Activated CD8-positive, alpha-beta T cell treated with anti-CD3 and anti-CD28 coated beads for 36 hours (primary cell): Measurements from ENCODE around the gene BMERB1. TPM values are rescaled to one million over a fixed set of nuclear protein-coding genes. Genes with fewer than 3 reads are reported as not detected.
A peak's percentile ranks its signal among the peaks of the same experiment; 100 is the strongest.

Experiments used
- ATAC-seq: fragments of 200-7000 bp; cut with Tn5 transposase; one replicate; pipeline ENCODE4 v1.10.0; 2021; ENCODE audit warnings: mild to moderate bottlenecking, moderate library complexity
- CTCF ChIA-PET: fragments of 350-600 bp; sonication (Branson Sonifier 250); formaldehyde crosslinking; loops from one replicate; lab custom pipeline; 2021; ENCODE audit warnings: antibody characterized with exemption; lab: Charles Lee
- POLR2A ChIA-PET: fragments of 350-600 bp; sonication (Branson Sonifier 250); formaldehyde crosslinking; loops from one replicate; lab custom pipeline; 2021; ENCODE audit warnings: antibody characterized with exemption; lab: Charles Lee
- DNase-seq: peaks from one replicate; pipeline ENCODE4 v3.0.0-alpha.2; 2020
- H3K27ac Mint-ChIP-seq: one replicate; pipeline ENCODE4 v1.8.0; 2021; ENCODE audit warnings: mild to moderate bottlenecking, mixed read lengths
- H3K27me3 Mint-ChIP-seq: one replicate; pipeline ENCODE4 v1.8.0; 2021; ENCODE audit warnings: mixed read lengths
- H3K36me3 Mint-ChIP-seq: one replicate; pipeline ENCODE4 v1.8.0; 2021; ENCODE audit warnings: low read depth, mixed read lengths
- H3K4me1 Mint-ChIP-seq: one replicate; pipeline ENCODE4 v1.8.0; 2021; ENCODE audit warnings: low read depth, mixed read lengths
- H3K4me3 Mint-ChIP-seq: one replicate; pipeline ENCODE4 v1.8.0; 2021; ENCODE audit warnings: mild to moderate bottlenecking, moderate library complexity, mixed read lengths
- H3K9me3 Mint-ChIP-seq: one replicate; pipeline ENCODE4 v1.8.0; 2021; ENCODE audit warnings: mixed read lengths
- intact Hi-C: fragments of 100-400 bp; cut with micrococcal nuclease; formaldehyde crosslinking; loops from one replicate; pipeline ENCODE4 v1.10.0; 2022
- total RNA-seq, 2 experiments: library from RNA; stranded (reverse); gene quantifications; one replicate each; pipeline ENCODE4 v1.2.3, GENCODE V29; 2021
- TF ChIP-seq, protein P1 (sequence below): fragments of 200-600 bp; IDR thresholded peaks from one replicate; pipeline ENCODE4 v1.8.0; 2022; ENCODE audit warnings: antibody characterized with exemption, mild to moderate bottlenecking

Gene BMERB1
- total RNA-seq, 2 experiments from 2014 or later, result 14.0 to 14.1 TPM

DNA sequence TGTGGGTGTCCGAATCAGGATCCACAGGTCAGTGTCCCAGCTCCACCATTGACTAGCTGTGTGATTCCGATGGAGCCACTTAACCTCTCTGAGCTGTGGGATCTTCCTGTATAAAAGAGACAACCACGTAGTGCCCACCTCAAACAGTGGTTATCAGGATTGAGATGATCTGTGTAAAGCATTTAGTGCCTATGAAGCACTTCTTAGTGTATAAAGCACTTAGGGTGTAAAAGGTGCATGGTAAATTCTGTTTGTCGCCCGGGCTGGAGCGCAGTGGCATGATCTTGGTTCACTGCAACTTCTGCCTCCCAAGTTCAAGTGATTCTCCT, 113.3 kb downstream of the BMERB1 start:
- intact Hi-C loops, result no loop called here
- Mint-ChIP-seq H3K27ac (no peak overlapping the region), H3K4me1 (peaks cover 7% of the 10 kb centered on the region), H3K36me3 (no peaks in the 10 kb centered on the region), H3K9me3 (no peaks in the 10 kb centered on the region), H3K27me3 (no peaks in the 10 kb centered on the region), H3K4me3 (no peak overlapping the region)
- ChIA-PET POLR2A (interaction anchor here (0.6 kb wide), 1 partner anchor 25 kb away, joined by 3 read pairs; no protein-coding TSS in a partner anchor), CTCF (interaction anchor here (1.2 to 1.7 kb wide), 2 partner anchors 9 to 120 kb away, joined by 4 to 5 read pairs; no protein-coding TSS in a partner anchor)
- ATAC-seq (no peak), DNase-seq (no peak)
- TF ChIP-seq, protein P1, sequence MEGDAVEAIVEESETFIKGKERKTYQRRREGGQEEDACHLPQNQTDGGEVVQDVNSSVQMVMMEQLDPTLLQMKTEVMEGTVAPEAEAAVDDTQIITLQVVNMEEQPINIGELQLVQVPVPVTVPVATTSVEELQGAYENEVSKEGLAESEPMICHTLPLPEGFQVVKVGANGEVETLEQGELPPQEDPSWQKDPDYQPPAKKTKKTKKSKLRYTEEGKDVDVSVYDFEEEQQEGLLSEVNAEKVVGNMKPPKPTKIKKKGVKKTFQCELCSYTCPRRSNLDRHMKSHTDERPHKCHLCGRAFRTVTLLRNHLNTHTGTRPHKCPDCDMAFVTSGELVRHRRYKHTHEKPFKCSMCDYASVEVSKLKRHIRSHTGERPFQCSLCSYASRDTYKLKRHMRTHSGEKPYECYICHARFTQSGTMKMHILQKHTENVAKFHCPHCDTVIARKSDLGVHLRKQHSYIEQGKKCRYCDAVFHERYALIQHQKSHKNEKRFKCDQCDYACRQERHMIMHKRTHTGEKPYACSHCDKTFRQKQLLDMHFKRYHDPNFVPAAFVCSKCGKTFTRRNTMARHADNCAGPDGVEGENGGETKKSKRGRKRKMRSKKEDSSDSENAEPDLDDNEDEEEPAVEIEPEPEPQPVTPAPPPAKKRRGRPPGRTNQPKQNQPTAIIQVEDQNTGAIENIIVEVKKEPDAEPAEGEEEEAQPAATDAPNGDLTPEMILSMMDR, result no peak

DNA sequence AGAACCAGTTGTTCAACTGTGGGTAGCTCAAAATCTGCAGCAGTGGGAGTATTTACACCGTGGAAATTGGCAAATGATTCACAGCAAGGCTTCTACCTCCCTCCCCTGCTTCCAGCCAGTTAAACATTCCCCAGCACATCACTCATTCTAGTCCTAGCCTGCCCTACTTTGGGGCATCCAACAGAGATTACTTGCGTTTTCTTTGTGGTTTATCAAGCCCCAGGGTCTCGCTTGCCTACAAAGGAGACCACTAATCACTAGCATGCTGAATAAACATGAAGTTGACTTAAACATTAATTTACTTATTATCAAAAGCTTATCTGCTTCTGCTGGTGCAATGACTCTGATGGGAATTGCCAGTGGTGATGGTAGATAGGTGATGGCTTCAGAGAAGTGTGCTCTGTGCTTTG, 114.1 kb downstream of the BMERB1 start:
- TF ChIP-seq, protein P1, result no peak
- H3K27ac Mint-ChIP-seq, result no peak overlapping the region
- intact Hi-C loops, result no loop called here
- no peaks in the 10 kb centered on the region for H3K27me3 Mint-ChIP-seq
- no peak for DNase-seq
- H3K9me3 Mint-ChIP-seq, result no peaks in the 10 kb centered on the region
- ChIA-PET CTCF (interaction anchor here (1.2 to 1.5 kb wide), 2 partner anchors 8 to 121 kb away, joined by 3 to 4 read pairs; no protein-coding TSS in a partner anchor), POLR2A (interaction anchor here (0.6 to 1.8 kb wide), 3 partner anchors 10 to 26 kb away, joined by 3 to 5 read pairs (median 4); no protein-coding TSS in a partner anchor)
- ATAC-seq, result no peak
- peaks cover 10% of the 10 kb centered on the region for H3K4me1 Mint-ChIP-seq
- H3K4me3 Mint-ChIP-seq, result no peak overlapping the region
- no peaks in the 10 kb centered on the region for H3K36me3 Mint-ChIP-seq

GRCh38 chr16:15552507-15552906, 118.1 kb downstream of the BMERB1 start:
- Mint-ChIP-seq H3K4me1 (peaks cover 8% of the 10 kb centered on the region), H3K27me3 (no peaks in the 10 kb centered on the region), H3K9me3 (no peaks in the 10 kb centered on the region), H3K27ac (no peak overlapping the region), H3K36me3 (no peaks in the 10 kb centered on the region), H3K4me3 (no peak overlapping the region)
- DNase-seq (peak; percentile 37), ATAC-seq (peak; percentile 66)
- TF ChIP-seq, protein P1, result no peak
- ChIA-PET CTCF (interaction anchor here (0.9 to 1.0 kb wide), 2 partner anchors 20 kb away, joined by 3 read pairs; no protein-coding TSS in a partner anchor), POLR2A (no interaction called here)
- intact Hi-C loops, result no loop called here

DNA sequence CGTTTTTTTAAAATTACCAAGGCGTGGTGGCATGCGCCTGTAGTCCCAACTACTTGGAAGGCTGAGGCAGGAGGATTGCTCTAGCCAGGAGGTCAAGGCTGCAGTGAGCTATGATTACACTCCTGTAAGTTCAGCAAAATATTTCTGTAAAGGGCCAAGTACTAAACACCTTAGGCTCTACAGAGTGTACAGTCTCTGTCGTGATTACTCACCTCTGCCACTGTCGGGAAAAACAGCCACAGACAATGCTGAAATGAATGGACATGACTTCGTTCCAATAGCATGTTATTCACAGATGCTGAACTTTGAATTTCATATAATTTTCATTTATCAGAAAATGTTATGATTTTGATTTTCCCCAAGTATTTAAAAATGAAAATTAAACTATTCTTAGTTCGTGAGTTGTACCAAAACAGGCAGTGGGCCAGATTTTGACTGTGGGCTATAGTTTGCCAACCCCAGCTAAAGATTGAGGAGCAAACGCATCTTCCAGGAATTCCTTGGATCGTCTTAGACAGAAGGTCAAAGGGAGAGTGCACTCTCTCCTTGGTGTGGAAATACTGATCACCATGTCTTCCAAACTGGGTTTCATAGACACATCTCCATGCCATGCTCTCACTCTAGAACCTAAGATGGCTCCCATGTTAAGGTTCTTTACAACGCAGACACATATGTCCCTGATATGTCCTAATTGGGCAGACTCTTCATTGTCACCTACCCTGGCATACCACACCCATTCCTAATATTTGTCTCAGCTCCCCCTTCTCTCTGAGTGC, 119.1 kb downstream of the BMERB1 start:
- H3K27me3 Mint-ChIP-seq, result no peaks in the 10 kb centered on the region
- ChIA-PET CTCF (interaction anchor here (1.0 kb wide), 1 partner anchor 19 kb away, joined by 3 read pairs; no protein-coding TSS in a partner anchor), POLR2A (no interaction called here)
- H3K36me3 Mint-ChIP-seq, result no peaks in the 10 kb centered on the region
- peak; percentile 20 for ATAC-seq
- TF ChIP-seq, protein P1, result no peak
- peak; percentile 42 for DNase-seq
- peaks cover 8% of the 10 kb centered on the region for H3K4me1 Mint-ChIP-seq
- intact Hi-C loops, result no loop called here
- no peak overlapping the region for H3K4me3 Mint-ChIP-seq
- H3K27ac Mint-ChIP-seq, result no peak overlapping the region
- H3K9me3 Mint-ChIP-seq, result no peaks in the 10 kb centered on the region

DNA sequence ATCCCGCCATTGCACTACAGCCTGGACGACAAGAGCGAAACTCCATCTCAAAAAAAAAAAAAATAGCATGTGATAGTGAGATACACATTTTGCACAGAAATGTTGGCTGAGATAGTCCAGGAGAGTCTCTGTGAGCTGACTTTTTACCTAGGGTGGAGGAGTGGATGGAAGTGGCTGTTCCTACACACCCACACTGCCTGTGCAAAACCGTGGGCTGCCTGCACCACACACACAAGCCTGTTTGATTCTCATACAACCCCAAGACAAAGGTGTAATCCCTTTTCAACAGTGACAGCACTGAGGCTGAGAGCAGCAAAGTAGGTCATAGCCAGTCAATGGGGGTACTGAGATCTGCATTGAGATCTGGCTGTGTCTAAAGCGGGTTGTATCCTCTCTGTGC, 121.7 kb downstream of the BMERB1 start:
- ChIA-PET CTCF (no interaction called here), POLR2A (no interaction called here)

More for the DNA sequence above, 121.7 kb downstream of the BMERB1 start:
- intact Hi-C loops, result no loop called here
- ATAC-seq (no peak), DNase-seq (no peak)
- peaks cover 8% of the 10 kb centered on the region for H3K4me1 Mint-ChIP-seq
- TF ChIP-seq, protein P1, result no peak
- no peaks in the 10 kb centered on the region for H3K27me3 Mint-ChIP-seq
- H3K36me3 Mint-ChIP-seq, result no peaks in the 10 kb centered on the region
- no peak overlapping the region for H3K27ac Mint-ChIP-seq
- H3K9me3 Mint-ChIP-seq, result no peaks in the 10 kb centered on the region
- no peak overlapping the region for H3K4me3 Mint-ChIP-seq
